GM21526 (cell line): Measurements from ENCODE around the gene HEATR5A.
A peak's percentile ranks its signal among the peaks of the same experiment; 100 is the strongest.
"Not testable (repeated sequence)": the region's sequence is repeated elsewhere in the genome, so short reads cannot be mapped to it uniquely, and the experiment has no call there.

Experiments
- ATAC-seq: cut with Tn5 transposase; IDR thresholded peaks from one replicate; pipeline ENCODE4 v1.9.1; 2021; ENCODE audit warnings: moderate library complexity; ENCODE audit not compliant: unreplicated experiment, low FRiP score

The HEATR5A gene

DNA sequence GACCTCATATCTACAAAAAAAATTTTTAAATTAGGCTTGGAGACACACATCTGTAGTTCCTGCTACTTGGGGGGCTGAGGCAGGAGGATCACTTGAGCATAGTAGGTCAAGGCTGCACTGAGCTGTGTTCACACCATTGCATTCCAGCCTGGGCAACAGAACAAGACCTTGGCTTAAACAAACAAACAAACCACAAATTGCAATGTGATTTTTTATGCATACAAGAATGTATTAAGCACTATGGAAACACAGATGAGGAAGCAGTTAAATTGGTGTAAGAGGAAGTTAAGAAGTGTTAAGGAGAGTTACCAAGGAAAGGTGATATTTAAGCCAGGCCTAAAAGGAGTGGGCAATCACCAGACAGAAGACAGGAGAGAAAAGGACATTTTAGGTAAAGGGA is 129.1 kb downstream of the HEATR5A start:
- no peak for ATAC-seq

DNA sequence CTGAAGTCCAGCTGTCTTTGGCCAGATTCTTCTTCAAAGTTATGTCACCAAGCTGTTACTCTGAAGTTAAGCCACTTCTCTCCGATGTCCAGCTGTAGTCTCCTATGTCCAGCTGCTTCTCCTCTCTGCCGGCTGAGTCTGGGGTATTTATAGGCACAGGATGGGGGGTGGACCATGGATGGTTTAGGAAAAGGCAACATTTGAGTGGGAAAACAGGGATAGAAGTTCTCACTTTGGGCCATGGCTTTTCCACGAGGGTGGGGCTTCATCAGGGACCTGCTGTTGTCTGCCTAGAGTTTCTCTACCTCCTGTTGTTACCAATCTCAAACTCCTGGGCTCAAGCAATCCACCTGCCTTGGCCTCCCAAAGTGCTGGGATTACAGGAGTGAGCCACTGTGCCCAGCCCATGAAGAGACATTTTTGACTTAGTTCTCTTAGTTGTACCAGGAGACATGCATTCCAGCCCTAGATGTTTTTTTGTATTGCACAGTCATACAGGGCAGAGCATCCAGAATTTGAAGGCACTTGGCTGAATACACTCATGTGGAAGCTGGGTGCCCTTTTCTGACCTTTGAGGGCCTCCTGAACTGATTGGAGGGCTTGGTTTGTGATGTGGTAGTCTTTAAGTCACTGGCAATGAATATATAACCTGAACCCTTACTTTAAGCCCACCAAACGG is 132.9 kb downstream of the HEATR5A start:
- ATAC-seq = no peak

DNA sequence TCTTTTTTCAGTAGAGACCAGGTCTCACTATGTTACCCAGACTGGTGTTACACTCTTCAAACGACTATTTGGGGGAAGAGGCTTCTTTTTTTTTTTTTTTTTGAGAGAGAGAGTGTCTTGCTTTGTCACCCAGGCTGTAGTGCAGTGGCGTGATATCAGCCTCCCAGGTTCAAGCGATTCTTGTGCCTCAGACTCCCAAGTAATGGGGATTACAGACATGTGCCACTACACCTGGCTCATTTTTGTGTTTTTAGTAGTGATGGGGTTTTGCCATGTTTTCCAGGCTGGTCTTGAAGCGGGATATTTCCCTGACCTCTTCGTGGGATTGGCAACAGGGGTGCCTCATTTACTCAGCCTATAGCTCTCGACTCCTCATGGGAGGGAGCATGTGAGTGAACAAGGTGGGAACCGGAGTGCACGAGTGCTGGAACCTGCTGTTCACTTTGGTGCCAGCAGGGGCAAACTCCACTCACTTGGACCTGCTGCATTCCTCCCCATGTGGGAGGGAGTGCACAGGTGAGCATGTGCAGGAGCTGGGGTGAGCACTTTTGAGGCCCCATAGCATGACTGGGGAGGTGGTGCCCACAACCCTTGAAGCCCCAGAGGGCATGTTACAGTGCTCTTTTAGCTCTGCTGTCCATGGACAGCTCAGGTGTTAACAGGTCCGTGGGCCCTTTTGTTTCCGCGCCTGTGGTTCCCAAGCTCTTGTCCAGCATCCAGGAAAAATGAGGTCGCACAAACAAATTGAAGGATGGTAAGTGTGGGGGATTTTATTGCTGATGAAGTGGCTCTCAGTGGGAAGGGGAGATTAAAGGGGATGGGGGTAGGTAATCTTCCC is 133.7 kb downstream of the HEATR5A start:
- no peak for ATAC-seq

DNA sequence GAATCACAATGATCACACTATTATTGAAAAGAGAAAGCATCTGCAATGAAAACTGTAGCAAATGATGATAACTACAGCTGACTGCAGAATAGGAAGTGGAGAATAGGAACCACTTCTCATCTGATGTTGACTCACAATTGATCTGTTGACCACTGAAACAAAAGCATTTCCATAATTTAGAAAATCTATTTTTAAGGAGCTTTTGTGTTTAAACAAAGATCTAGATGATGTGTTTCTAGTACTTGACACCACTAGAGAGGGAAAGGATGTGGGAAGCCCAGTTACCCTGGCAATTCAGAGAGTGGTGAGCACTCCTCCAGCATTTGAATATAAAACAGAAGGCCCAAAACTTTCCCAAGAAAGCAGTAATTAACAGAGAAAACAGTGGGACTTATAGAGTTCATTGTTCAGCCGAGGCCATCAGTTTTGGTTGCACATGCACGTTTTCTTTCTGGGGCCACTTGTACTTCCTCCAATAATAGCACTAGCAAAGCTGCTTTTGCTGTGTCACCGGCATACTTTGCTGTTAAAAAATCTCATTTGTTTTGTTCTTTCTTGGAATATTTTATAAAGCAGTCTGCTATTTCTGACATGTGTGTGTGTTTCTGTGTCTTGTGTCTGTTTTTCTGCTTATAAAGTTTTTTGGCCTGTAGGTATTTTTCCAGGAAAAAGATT is 136.6 kb downstream of the HEATR5A start:
- ATAC-seq = peak; percentile 63

DNA sequence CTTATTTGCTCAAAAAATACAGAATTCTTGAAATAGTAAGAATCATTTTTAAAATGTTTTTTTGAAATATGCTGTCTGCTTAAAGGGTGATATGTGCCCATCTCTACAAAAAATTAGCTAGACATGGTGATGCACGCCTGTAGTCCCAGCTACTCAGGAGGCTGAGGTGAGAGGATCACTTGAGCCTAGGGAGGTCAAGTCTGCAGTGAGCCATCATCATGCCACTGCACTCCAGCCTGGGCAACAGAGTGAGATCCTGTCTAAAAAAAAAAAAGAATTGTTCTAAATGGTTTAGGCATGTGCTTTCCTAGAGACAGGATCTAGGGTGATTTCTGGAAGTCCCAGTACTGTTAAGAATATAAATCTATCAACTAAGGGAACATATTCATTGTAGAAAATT is 137.2 kb downstream of the HEATR5A start:
- no peak for ATAC-seq

DNA sequence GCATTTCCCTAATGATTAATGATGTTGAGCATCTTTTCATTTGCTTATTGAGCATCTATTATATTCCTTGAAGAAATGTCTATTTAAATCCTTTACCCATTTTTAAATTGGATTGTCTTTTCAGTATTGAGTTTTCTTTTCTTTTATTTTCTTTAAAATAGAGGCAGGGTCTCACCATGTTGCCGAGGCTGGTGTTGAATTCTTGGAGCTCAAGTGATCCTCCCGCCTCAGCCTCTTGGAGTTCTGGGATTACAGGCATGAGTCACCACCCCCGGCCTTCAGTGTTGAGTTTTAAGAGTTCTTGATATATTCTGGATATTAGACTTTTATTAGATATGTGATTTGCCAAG is 139.5 kb downstream of the HEATR5A start:
- no peak for ATAC-seq

DNA sequence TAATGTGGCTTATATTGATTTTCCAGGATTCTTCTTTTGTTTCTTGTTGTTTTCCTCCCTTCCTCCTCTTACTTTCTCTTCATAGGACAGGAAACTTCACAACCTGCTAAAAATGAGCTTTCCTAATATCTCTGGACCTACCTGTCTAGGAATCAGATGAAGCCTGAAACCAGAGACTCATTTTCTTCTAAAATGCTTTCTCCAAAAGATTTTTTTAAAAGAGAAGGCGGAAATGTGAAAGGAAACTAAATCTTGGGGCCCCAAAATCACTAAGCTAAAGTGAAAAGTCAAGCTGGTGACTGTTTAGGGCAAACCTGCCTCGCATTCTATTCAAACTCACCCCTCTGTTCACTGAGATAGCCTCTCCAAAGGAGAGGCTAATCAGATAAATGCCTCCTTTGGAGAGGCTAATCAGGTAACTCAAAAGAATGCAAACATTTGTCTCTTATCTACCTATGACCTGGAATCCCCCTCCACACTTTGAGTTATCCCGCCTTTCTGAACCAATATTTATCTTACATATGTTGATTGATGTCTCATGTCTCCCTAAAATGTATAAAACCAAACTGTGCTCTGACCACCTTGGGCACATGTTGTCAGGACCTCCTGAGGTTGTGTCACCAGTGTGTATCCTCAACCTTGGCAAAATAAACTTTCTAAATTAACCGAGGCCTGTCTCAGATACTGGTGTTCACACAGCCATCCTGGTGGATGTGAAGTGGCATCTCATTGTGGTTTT is 140.0 kb downstream of the HEATR5A start:
- ATAC-seq = no peak

DNA sequence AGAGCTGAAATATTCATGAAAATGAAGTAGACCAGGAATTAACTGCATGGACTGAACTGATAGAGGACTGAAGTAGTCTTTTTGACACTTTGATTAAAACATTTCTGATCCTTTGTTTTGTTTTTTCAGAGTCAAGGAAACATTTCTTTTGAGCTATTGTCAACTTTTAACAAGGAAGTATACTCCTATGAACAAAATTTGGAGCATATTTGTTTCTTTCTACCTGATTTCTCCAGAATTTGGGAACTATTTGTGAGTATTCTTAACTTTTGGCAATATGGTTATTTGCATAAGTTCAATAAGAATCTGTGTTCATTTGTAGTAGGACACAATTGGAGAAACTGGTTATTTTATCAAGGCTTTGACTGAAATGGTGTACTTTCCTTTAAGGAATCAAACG is 141.5 kb downstream of the HEATR5A start:
- no peak for ATAC-seq

DNA sequence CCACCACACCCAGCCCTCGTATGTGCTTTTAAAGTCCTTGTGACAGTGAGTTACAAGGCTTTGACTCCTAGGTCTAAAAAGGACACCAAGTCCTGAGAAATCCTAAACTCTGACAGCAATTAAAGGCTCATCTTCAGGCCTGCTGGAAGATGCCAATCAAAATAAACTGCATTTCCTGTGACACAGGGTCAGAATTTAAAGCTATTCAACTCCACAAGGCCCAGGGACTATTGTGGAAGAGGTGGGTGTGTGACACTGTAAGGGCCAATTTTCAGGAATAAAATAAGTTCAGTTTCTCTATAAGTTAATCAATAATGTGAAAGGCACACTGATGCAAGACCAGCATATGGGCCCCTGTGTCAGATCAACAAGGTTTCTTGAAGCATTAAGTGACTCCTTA is 143.3 kb downstream of the HEATR5A start:
- ATAC-seq = no peak

DNA sequence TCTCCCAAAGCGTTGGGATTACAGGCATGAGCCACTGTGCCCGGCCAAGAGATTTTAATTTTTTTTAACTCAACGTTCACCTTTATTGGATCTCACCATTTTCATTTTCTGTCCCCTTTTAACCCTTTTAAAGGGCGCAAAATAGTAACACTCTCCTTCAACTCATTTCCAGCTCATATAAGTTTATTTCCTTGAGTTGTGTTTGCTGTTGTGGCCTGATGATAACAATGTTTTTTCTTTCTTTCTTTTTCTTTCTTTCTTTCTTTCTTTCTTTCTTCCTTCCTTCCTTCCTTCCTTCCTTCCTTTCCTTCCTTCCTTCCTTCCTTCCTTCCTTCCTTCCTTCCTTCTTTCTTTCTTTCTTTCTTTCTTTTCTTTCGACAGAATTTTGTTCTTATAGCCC is 143.9 kb downstream of the HEATR5A start:
- ATAC-seq = not testable (repeated sequence)

DNA sequence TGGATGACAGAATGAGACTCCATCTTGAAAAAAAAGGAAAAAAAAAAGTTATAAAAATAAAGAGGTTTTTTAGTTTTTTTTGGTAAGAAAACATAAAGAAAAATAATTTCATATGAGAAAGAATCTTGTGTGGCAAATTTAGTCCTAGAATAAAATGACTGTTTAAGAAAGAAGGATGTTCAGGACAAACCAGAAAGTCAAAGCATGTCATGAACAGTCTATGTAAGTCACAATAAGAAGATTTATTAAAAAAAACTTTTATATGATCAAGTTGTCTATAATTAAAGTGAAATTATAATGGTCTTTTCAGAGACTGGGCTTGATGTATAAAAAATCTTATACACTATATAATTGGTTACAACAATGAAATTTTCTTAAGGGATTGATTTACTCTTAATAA is 144.6 kb downstream of the HEATR5A start:
- no peak for ATAC-seq

DNA sequence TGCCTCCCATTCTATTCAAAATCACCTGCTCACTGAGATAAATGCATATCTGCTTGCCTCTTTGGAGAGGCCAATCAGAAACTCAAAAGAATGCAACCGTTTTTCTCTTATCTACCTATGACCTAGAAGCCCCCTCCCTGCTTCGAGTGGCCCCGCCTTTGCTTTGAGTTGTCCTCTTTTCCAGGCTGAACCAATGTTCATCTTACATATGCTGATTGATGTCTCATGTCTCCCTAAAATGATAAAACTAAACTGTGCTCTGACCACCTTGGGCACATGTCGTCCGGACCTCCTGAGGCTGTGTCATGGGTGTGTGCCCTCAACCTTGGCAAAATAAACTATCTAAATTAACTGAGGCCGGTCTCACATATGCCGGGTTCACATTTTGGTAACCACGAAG is 148.7 kb downstream of the HEATR5A start:
- no peak for ATAC-seq

DNA sequence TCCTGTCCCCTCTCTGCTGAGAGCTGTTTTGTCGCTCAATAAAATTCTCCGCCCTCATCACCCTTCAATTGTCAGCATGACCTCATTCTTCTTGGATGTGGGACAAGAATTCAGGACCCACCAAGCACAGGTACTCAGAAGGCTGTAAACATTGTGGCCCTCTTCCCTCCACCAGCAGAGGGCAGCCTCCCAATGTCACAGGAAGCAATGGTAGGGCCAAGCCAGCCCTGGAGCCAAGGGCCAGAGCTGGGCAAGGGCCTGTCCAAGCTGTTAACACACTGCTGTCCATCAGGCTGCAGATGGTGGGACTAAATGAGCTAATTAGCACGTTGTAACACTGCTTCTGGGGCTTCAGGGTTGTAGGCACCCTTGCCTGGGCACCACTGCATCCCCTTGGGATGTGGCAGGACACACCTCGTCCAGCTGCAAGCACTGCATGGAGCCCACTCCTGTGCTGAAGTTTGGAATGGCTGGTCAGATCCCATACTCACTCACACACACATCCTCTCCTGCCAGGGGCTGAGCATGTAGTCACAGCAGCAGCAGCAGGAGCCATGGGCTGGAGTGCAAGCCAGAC is 150.1 kb downstream of the HEATR5A start:
- ATAC-seq = no peak

DNA sequence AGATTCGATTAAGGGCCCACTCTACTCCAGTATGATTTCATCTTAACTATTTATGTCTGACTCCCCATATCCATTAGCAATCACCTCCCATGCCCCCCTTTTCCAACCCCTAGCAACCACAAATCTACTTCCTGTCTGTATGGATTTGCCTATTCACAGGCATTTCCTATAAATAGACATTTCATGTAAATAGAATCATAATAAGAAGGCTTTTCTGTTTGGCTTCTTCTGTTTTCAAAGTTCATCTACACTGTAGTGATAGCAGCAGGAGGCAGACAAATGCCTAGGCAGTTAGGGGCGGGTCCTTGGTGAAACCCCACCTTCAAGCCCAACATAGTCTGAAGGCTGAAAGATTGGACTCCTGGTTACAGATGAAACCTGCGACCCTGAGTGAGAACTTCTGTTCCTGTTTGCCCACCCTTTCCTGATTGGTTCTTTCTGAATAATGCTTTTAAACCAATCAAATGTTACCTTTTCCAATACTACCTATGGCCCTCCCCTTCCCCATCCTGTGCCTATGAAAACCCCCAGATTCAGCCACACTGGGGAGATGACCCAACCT is 150.6 kb downstream of the HEATR5A start:
- ATAC-seq = no peak

DNA sequence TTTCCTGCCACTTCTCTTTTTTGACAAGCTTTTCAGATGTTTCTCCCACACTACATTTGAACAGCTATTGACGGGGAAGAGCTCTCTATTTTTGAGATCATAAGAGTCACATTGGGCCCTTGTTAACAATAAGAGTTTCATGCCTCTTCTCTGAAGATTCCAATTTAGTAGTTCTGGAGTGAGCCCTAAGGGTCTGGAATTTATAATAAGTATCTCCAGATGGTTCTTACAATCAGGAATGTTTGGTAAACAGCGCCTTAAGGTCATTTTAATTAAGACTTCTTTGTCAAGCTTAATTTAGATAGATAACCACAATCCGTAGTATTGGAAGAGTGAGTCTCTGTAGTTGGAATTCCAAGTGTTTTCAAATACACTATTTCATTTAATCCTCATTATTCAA is 152.1 kb downstream of the HEATR5A start:
- no peak for ATAC-seq

DNA sequence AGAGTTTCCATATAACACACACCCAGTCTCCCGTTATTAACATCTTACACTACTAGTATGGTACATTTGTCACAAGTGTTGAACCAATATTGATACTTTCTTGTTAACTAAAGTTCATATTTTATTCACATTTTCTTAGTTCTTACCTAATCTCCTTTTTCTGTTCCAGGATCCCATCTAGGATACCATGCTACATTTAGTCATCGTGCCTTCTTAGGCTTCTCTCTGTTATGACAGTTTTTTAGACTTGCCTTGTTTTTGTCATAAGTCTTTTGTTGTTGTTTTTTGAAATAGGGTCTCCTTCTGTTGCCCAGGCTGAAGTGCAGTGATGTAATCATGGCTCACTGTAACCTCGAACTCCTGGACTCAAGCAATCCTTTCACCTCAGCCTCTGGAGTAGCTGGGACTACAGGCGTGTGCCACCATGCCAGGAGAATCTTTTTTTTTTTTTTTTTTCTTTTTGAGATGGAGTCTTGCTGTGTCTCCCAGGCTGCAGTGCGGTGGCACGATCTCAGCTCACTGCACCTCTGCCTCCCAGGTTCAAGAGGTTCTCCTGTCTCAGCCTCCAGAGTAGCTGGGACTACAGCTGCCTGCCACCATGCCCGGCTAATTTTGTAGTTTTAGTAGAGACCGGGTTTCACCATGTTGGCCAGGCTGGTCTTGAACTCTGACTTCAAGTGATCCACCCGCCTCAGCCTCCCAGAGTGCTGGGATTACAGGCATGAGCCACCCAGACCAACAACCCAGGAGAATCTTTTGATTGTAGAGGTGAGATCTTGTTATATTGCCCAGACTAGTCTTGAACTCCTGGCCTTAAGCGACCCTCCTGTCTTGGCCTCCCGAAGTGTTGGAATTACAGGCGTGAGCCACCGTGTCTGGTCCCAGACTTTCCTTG is 153.7 kb downstream of the HEATR5A start:
- no peak for ATAC-seq

DNA sequence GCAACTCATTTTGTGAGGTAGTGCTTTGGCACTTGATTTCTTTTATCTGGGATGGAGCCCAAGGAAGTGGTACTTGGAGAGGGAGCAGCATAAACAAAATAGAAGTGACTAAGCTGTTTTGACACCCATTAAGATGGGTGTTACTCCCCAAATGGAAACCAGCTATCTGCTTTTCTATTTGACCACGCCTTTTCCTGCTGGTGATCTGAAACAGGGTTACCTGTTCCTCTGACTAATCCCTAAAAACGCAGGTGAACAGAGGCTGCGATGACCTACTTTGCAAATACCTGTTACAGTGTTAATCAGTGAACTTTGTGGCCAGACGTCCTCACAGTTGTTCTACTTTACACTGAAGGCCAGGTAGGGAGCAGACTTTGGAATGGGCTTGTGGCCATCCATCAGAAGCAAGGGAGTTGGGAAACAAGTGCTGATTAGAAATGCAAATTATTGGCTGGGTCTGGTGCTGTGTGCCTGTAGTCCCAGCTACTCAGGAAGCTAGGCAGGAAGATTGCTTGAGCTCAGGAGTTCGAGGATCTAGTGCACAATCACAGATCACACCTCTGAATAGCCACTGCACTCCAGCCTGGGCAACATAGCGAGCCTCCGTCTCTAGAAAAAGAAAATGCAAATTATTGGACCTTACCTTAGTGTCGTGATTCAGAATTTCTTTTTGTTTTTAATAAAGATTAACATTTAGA is 154.5 kb downstream of the HEATR5A start:
- ATAC-seq = no peak

DNA sequence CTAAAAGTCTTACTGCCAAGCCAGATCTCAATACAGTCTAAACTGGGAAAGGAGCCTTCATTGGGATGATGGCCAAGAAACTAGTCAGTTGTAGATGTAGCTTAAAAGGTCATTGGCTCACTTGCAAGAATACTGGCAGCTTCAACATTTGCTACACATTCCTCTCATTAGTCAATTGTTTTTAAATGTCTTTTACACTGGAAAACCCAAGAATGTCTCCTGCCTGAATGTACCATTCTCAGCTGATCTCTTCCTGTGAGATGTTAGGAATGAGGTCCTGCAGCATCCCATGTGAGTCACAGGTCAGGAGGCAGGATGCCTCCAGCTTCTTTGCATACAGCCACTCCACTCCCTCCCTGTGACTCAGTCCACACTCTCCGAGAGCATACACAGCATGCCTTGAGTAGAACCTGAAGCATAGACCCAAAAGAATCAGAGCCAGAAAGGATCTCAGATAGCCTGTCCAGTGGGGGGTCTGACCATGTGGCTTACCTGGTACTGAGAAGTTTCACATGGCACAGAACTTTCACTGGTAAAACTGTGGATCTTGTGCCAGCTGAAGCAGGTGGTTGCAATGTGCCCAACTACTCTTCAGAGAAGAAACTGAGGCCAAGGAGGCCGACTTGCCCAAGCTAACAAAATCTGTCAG is 156.7 kb downstream of the HEATR5A start:
- no peak for ATAC-seq
